Lower leg skin (tissue), 4 donors: ENCODE measurements around the gene TMEM138. TPM values are rescaled to one million over a fixed set of nuclear protein-coding genes. Genes with fewer than 3 reads are reported as not detected.

Experiments
- DNase-seq, 2 donors: peaks; one replicate each; pipeline ENCODE4 v3.0.0-alpha.2; 2019; ENCODE audit warnings: low spot score in 2 of 2
- H3K4me3 ChIP-seq: fragments of 200-600 bp; sonication (generic); 2 replicates; pipeline ENCODE4 v1.5.1; 2017; ENCODE audit warnings: mild to moderate bottlenecking, low read depth; ENCODE audit not compliant: poor library complexity, severe bottlenecking
- POLR2A ChIP-seq, 2 donors: fragments of 450-650 bp; IDR thresholded peaks; one replicate each; pipeline ENCODE4 v1.6.1; 2016 to 2017; ENCODE audit warnings: antibody characterized with exemption in 2 of 2, mild to moderate bottlenecking in 1 of 2, moderate library complexity in 1 of 2
- WGBS, 2 donors: methylation state at CpG; one replicate each; pipeline ENCODE4 v1.1.5; 2018; 5-methylcytosine and 5-hydroxymethylcytosine counted together
- intact Hi-C: fragments of 100-400 bp; cut with DNase I; formaldehyde crosslinking; loops from one replicate; pipeline ENCODE4 v1.15.0; 2023; ENCODE audit warnings: low total_unique reads
- total RNA-seq, 4 donors: library from RNA; depleted of rRNA; stranded (reverse); fragments of >200 nt; gene quantifications; one replicate each; pipeline ENCODE4 v1.1.0, GENCODE V29; 2016
- TF ChIP-seq, protein P1 (sequence below), 3 donors: fragments of 450-650 bp; IDR thresholded peaks; one replicate each; pipeline ENCODE4 v1.5.1; 2016; ENCODE audit warnings: antibody characterized with exemption in 3 of 3, mild to moderate bottlenecking in 3 of 3, moderate library complexity in 2 of 3

Gene TMEM138
- total RNA-seq, 4 donors from 2014 or later: 12.7 to 47.2 (median 18.1) TPM

DNA sequence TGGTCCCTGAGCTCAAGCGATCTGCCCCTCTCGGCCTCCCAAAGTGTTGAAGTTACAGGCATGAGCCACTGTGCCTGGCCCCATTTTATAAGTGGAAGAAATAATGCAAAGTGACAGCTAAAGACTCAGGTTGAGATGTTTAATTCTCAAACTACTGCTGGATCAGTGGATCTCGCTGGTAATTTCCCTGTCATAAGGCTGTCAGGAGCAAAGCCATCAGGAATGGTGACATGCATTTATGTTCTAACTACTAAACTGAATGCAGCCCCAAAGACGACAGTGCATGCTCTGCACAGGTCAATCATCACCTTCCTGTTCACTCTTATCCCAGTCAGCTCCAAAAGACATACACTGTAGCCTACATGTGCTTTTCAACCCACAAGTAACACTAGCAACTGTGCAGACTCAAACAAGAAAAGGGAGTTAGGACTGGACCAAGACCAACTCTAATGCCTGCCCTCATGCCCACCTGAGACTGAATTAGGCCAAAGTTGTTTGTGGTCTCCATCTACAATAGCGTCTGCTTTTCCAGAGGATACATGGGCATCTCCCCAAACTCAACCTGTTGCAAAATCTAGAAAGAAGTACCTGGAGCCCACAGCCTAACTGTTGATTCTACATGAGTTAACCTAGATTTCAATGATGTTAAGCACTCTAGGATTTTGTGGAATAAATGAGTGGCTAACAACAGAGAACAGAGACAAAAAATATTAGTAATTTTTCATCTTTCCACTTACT lies 45.0 kb downstream of the TMEM138 start:
- no peak for DNase-seq
- WGBS, 2 donors: 94 to 95% methylated on average over 5 of the region's 5 CpGs
- intact Hi-C loops: no loop called here

DNA sequence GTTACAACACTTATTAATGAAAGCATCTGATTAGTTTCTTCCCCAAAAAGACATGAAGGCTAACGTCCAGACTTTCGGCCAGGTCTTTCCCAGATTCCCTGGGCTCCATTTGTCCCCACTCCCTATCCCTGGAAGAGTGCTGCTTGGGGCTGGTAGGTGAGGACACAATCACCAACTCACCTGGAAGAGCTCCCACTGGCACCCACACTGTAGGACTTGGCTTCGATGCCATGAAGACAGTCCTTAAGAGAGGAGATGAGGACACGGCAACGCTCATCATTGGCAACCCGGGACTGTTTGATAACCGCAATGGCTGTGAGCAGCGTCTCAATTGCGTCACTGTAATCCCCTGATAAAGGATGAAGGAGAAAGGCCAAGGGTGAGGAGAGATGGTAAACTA lies 49.4 kb downstream of the TMEM138 start:
- WGBS, 2 donors: 78 to 81% methylated on average over 9 of the region's 9 CpGs
- no peak for DNase-seq
- TF ChIP-seq POLR2A (IDR thresholded peaks at IDR 0.05): no peak
- TF ChIP-seq, protein P1, sequence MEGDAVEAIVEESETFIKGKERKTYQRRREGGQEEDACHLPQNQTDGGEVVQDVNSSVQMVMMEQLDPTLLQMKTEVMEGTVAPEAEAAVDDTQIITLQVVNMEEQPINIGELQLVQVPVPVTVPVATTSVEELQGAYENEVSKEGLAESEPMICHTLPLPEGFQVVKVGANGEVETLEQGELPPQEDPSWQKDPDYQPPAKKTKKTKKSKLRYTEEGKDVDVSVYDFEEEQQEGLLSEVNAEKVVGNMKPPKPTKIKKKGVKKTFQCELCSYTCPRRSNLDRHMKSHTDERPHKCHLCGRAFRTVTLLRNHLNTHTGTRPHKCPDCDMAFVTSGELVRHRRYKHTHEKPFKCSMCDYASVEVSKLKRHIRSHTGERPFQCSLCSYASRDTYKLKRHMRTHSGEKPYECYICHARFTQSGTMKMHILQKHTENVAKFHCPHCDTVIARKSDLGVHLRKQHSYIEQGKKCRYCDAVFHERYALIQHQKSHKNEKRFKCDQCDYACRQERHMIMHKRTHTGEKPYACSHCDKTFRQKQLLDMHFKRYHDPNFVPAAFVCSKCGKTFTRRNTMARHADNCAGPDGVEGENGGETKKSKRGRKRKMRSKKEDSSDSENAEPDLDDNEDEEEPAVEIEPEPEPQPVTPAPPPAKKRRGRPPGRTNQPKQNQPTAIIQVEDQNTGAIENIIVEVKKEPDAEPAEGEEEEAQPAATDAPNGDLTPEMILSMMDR (IDR thresholded peaks at IDR 0.05): no peak
- intact Hi-C loops: no loop called here
- no peak overlapping the region for H3K4me3 ChIP-seq

More for the DNA sequence above, 45.0 kb downstream of the TMEM138 start:
- TF ChIP-seq POLR2A (IDR thresholded peaks at IDR 0.05): no peak
- TF ChIP-seq, protein P1 (IDR thresholded peaks at IDR 0.05): no peak
- no peak overlapping the region for H3K4me3 ChIP-seq

DNA sequence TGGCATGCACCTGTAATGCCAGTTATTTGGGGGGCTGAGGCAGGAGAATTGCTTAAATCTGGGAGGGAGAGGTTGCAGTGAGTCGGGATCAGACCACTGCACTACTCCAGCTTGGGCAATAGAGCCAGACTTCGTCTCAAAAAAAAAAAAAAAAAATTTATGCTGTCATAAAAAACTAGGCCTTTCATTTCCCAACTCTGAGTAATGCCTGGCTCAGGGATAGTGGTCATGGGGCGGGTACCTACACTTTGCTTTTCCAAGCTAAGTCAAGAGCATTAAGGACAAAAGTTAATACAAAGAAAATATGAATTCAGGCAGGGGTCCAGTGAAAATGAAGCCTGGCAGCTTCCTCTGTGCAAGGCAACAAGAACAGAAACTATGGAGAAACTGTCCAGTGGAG lies 51.3 kb downstream of the TMEM138 start:
- no peak for TF ChIP-seq POLR2A (IDR thresholded peaks at IDR 0.05)
- TF ChIP-seq, protein P1 (IDR thresholded peaks at IDR 0.05): no peak
- no peak for DNase-seq
- WGBS, 2 donors: 58 to 61% methylated on average over 3 of the region's 3 CpGs
- H3K4me3 ChIP-seq: no peak overlapping the region
- intact Hi-C loops: no loop called here

DNA sequence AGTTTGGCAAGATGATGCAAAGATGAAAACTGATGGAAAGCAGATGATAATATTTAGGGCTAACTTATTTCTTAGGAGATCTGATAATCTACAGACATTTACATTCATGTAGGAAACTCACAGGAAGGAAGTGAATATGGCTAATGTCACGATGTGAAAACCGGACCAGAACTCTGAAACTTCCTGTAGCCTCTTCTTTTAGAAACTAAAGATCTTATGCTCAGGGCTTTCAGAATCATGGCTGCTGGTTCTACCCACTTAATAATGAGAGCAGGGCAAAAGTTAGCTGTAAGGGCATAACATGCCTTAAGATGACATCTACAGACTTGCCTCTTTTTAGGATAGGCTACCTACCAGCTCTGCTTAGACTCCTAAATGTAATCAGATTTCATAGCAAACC lies 52.4 kb downstream of the TMEM138 start:
- intact Hi-C loops: no loop called here
- WGBS, 2 donors: 68 to 70% methylated on average over 2 of the region's 2 CpGs
- TF ChIP-seq, protein P1 (IDR thresholded peaks at IDR 0.05): no peak
- no peak for TF ChIP-seq POLR2A (IDR thresholded peaks at IDR 0.05)
- H3K4me3 ChIP-seq: no peak overlapping the region
- DNase-seq: no peak

DNA sequence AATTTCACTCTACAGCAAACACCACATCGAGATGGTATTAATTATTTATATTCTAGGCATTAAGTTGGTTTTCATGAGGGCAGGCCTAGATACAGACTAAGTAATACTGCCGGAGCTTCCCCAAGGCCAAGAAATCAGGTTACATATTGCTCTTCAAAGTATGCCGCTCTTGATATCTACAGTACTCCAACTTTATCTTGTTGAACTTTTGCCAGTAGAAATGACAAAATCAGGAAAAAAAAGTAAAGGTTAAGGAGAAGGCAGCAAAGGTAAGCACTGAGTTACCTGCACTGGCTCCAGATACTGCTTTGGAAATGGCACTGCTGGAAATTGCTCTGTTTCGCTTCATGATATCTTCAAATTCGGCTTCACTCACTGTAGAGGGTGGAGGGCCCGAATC lies 53.2 kb downstream of the TMEM138 start:
- intact Hi-C loops: no loop called here
- no peak for DNase-seq
- WGBS, 2 donors: 96 to 97% methylated on average over 6 of the region's 6 CpGs
- H3K4me3 ChIP-seq: no peak overlapping the region
- no peak for TF ChIP-seq POLR2A (IDR thresholded peaks at IDR 0.05)
- TF ChIP-seq, protein P1 (IDR thresholded peaks at IDR 0.05): no peak

DNA sequence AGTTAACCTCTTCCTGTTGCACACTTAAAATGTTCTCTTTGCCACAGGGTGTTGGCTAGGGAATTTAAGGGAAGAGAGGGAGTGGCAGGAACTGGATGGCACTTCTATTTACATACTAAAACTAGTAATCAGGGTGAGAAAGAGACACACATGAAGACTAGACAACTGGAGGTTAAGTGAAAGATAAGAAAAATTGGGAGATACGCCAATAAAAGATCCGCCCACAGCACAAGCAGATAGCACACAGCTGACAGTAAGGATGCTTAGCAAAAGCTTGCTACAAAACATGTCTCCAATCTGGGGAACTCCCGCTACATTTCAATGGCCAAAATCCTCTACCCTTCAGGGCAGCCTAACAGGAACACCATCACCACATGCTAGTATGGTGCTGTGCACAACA lies 54.8 kb downstream of the TMEM138 start:
- intact Hi-C loops: no loop called here
- no peak for DNase-seq
- no peak overlapping the region for H3K4me3 ChIP-seq
- 62 to 76% methylated on average over 3 of the region's 3 CpGs for WGBS, 2 donors
- no peak for TF ChIP-seq POLR2A (IDR thresholded peaks at IDR 0.05)
- TF ChIP-seq, protein P1 (IDR thresholded peaks at IDR 0.05): no peak
